ENCODE results near the gene SPSB4. TPM values are rescaled to one million over a fixed set of nuclear protein-coding genes. Genes with fewer than 3 reads are reported as not detected.

Gene SPSB4
- total RNA-seq, 2 experiments from 2014 or later = not detected

- H3K27me3 Mint-ChIP-seq = no peaks in the 10 kb centered on the region
- POLR2A ChIA-PET = no interaction called here
- H3K9me3 Mint-ChIP-seq = no peaks in the 10 kb centered on the region
- H3K4me1 Mint-ChIP-seq = peaks cover 2% of the 10 kb centered on the region
- no peak overlapping the region for H3K27ac Mint-ChIP-seq
- DNase-seq = no peak
- no peak overlapping the region for H3K4me3 Mint-ChIP-seq
- CTCF ChIA-PET = interaction anchor here (0.6 to 1.5 kb wide), 2 partner anchors 9 to 111 kb away, joined by 3 to 4 read pairs; no protein-coding TSS in a partner anchor
- no peaks in the 10 kb centered on the region for H3K36me3 Mint-ChIP-seq (ENCODE audit: low read depth)
Measured at GRCh38 chr3:141150081-141150830, 99.1 kb downstream of the SPSB4 start.

GRCh38 chr3:141150931-141151330 is 99.8 kb downstream of the SPSB4 start:
- CTCF ChIA-PET = interaction anchor here (1.5 kb wide), 1 partner anchor 9 kb away, joined by 3 read pairs; no protein-coding TSS in a partner anchor
- no peaks in the 10 kb centered on the region for H3K9me3 Mint-ChIP-seq
- peaks cover 2% of the 10 kb centered on the region for H3K4me1 Mint-ChIP-seq
- no peak overlapping the region for H3K4me3 Mint-ChIP-seq
- POLR2A ChIA-PET = no interaction called here
- DNase-seq = no peak
- H3K27me3 Mint-ChIP-seq = no peaks in the 10 kb centered on the region
- H3K27ac Mint-ChIP-seq = no peak overlapping the region
- H3K36me3 Mint-ChIP-seq (ENCODE audit: low read depth) = no peaks in the 10 kb centered on the region

- Mint-ChIP-seq H3K9me3 (no peaks in the 10 kb centered on the region), H3K27me3 (peaks cover 2% of the 10 kb centered on the region), H3K4me1 (peaks cover 2% of the 10 kb centered on the region), H3K27ac (no peak overlapping the region), H3K36me3 (ENCODE audit: low read depth) (no peaks in the 10 kb centered on the region), H3K4me3 (no peak overlapping the region)
- no peak for DNase-seq
- CTCF ChIA-PET = interaction anchor here (1.5 kb wide), 1 partner anchor 8 kb away, joined by 3 read pairs; no protein-coding TSS in a partner anchor
- POLR2A ChIA-PET = no interaction called here
Measured at GRCh38 chr3:141151439-141151838, 100.3 kb downstream of the SPSB4 start.

- ChIA-PET CTCF (no interaction called here), POLR2A (no interaction called here)
- no peaks in the 10 kb centered on the region for H3K9me3 Mint-ChIP-seq
- H3K4me1 Mint-ChIP-seq = peaks cover 2% of the 10 kb centered on the region
- H3K36me3 Mint-ChIP-seq (ENCODE audit: low read depth) = no peaks in the 10 kb centered on the region
- H3K27ac Mint-ChIP-seq = no peak overlapping the region
- H3K4me3 Mint-ChIP-seq = no peak overlapping the region
- peaks cover 2% of the 10 kb centered on the region for H3K27me3 Mint-ChIP-seq
- no peak for DNase-seq
Measured at GRCh38 chr3:141152130-141152529, 101.0 kb downstream of the SPSB4 start.

- peaks cover 2% of the 10 kb centered on the region for H3K27me3 Mint-ChIP-seq
- H3K9me3 Mint-ChIP-seq = no peaks in the 10 kb centered on the region
- H3K27ac Mint-ChIP-seq = no peak overlapping the region
- peaks cover 2% of the 10 kb centered on the region for H3K4me1 Mint-ChIP-seq
- H3K4me3 Mint-ChIP-seq = no peak overlapping the region
- ChIA-PET POLR2A (no interaction called here), CTCF (interaction anchor here (0.8 kb wide), 1 partner anchor 30 kb away, joined by 4 read pairs; no protein-coding TSS in a partner anchor)
- DNase-seq = no peak
- no peaks in the 10 kb centered on the region for H3K36me3 Mint-ChIP-seq (ENCODE audit: low read depth)
Measured at GRCh38 chr3:141152801-141153678, 101.9 kb downstream of the SPSB4 start.

- Mint-ChIP-seq H3K27ac (no peak overlapping the region), H3K4me3 (no peak overlapping the region), H3K9me3 (peaks cover 1% of the 10 kb centered on the region), H3K4me1 (peaks cover 2% of the 10 kb centered on the region), H3K36me3 (ENCODE audit: low read depth) (no peaks in the 10 kb centered on the region), H3K27me3 (peaks cover 2% of the 10 kb centered on the region)
- CTCF ChIA-PET = interaction anchor here (0.8 kb wide), 1 partner anchor 29 kb away, joined by 4 read pairs; no protein-coding TSS in a partner anchor
- DNase-seq = no peak
- POLR2A ChIA-PET = no interaction called here
Measured at GRCh38 chr3:141153679-141153966, 102.5 kb downstream of the SPSB4 start.

- CTCF ChIA-PET = no interaction called here
Measured at GRCh38 chr3:141164852-141165251, 113.7 kb downstream of the SPSB4 start.

GRCh38 chr3:141167681-141168080 is 116.5 kb downstream of the SPSB4 start:
- Mint-ChIP-seq H3K9me3 (no peaks in the 10 kb centered on the region), H3K36me3 (ENCODE audit: low read depth) (no peaks in the 10 kb centered on the region), H3K27me3 (peaks cover 12% of the 10 kb centered on the region), H3K27ac (no peak overlapping the region), H3K4me3 (no peak overlapping the region), H3K4me1 (no peaks in the 10 kb centered on the region)
- no peak for DNase-seq
- ChIA-PET POLR2A (no interaction called here), CTCF (no interaction called here)

More at GRCh38 chr3:141164852-141165251, 113.7 kb downstream of the SPSB4 start:
- POLR2A ChIA-PET = no interaction called here
- Mint-ChIP-seq H3K36me3 (ENCODE audit: low read depth) (no peaks in the 10 kb centered on the region), H3K27me3 (peaks cover 13% of the 10 kb centered on the region), H3K27ac (no peak overlapping the region), H3K4me3 (no peak overlapping the region), H3K4me1 (no peaks in the 10 kb centered on the region), H3K9me3 (peaks cover 2% of the 10 kb centered on the region)
- no peak for DNase-seq

- peaks cover 12% of the 10 kb centered on the region for H3K27me3 Mint-ChIP-seq
- H3K9me3 Mint-ChIP-seq = no peaks in the 10 kb centered on the region
- no peak for DNase-seq
- POLR2A ChIA-PET = no interaction called here
- H3K36me3 Mint-ChIP-seq (ENCODE audit: low read depth) = no peaks in the 10 kb centered on the region
- no peak overlapping the region for H3K4me3 Mint-ChIP-seq
- H3K27ac Mint-ChIP-seq = no peak overlapping the region
- CTCF ChIA-PET = no interaction called here
- H3K4me1 Mint-ChIP-seq = no peaks in the 10 kb centered on the region
Measured at GRCh38 chr3:141170678-141171295, 119.6 kb downstream of the SPSB4 start.

GRCh38 chr3:141174674-141175073 is 123.5 kb downstream of the SPSB4 start:
- H3K36me3 Mint-ChIP-seq (ENCODE audit: low read depth) = no peaks in the 10 kb centered on the region
- CTCF ChIA-PET = no interaction called here

GRCh38 chr3:141176775-141177174 is 125.6 kb downstream of the SPSB4 start:
- POLR2A ChIA-PET = no interaction called here
- DNase-seq = no peak
- H3K4me3 Mint-ChIP-seq = no peak overlapping the region
- H3K36me3 Mint-ChIP-seq (ENCODE audit: low read depth) = no peaks in the 10 kb centered on the region
- CTCF ChIA-PET = interaction anchor here (0.6 kb wide), 1 partner anchor 102 kb away, joined by 3 read pairs; no protein-coding TSS in a partner anchor
- peaks cover 6% of the 10 kb centered on the region for H3K9me3 Mint-ChIP-seq
- peaks cover 2% of the 10 kb centered on the region for H3K27me3 Mint-ChIP-seq
- no peaks in the 10 kb centered on the region for H3K4me1 Mint-ChIP-seq
- H3K27ac Mint-ChIP-seq = no peak overlapping the region

More at GRCh38 chr3:141174674-141175073, 123.5 kb downstream of the SPSB4 start:
- POLR2A ChIA-PET = no interaction called here
- H3K27ac Mint-ChIP-seq = no peak overlapping the region
- no peak for DNase-seq
- no peaks in the 10 kb centered on the region for H3K4me1 Mint-ChIP-seq
- H3K9me3 Mint-ChIP-seq = peaks cover 3% of the 10 kb centered on the region
- H3K4me3 Mint-ChIP-seq = no peak overlapping the region
- H3K27me3 Mint-ChIP-seq = peaks cover 2% of the 10 kb centered on the region

GRCh38 chr3:141178026-141178425 is 126.9 kb downstream of the SPSB4 start:
- no peak overlapping the region for H3K27ac Mint-ChIP-seq
- H3K4me1 Mint-ChIP-seq = no peaks in the 10 kb centered on the region
- H3K36me3 Mint-ChIP-seq (ENCODE audit: low read depth) = no peaks in the 10 kb centered on the region
- peaks cover 2% of the 10 kb centered on the region for H3K27me3 Mint-ChIP-seq
- CTCF ChIA-PET = no interaction called here
- DNase-seq = no peak
- POLR2A ChIA-PET = interaction anchor here (0.5 kb wide), 1 partner anchor 503 kb away, joined by 3 read pairs; no protein-coding TSS in a partner anchor
- H3K9me3 Mint-ChIP-seq = peaks cover 6% of the 10 kb centered on the region
- H3K4me3 Mint-ChIP-seq = no peak overlapping the region

- H3K27me3 Mint-ChIP-seq = peaks cover 2% of the 10 kb centered on the region
- ChIA-PET CTCF (no interaction called here), POLR2A (no interaction called here)
- H3K27ac Mint-ChIP-seq = no peak overlapping the region
- H3K9me3 Mint-ChIP-seq = peaks cover 6% of the 10 kb centered on the region
- H3K36me3 Mint-ChIP-seq (ENCODE audit: low read depth) = no peaks in the 10 kb centered on the region
- no peak for DNase-seq
- no peaks in the 10 kb centered on the region for H3K4me1 Mint-ChIP-seq
- H3K4me3 Mint-ChIP-seq = no peak overlapping the region
Measured at GRCh38 chr3:141178551-141178950, 127.4 kb downstream of the SPSB4 start.
